GM21526 (cell line): ENCODE data around the gene MGMT.

Source experiments
- ATAC-seq: cut with Tn5 transposase; IDR thresholded peaks from one replicate; pipeline ENCODE4 v1.9.1; 2021; ENCODE audit warnings: moderate library complexity; ENCODE audit not compliant: unreplicated experiment, low FRiP score

MGMT gene

GRCh38 chr10:129675027-129675769 is 208.2 kb downstream of the MGMT start:
- no peak for ATAC-seq

DNA sequence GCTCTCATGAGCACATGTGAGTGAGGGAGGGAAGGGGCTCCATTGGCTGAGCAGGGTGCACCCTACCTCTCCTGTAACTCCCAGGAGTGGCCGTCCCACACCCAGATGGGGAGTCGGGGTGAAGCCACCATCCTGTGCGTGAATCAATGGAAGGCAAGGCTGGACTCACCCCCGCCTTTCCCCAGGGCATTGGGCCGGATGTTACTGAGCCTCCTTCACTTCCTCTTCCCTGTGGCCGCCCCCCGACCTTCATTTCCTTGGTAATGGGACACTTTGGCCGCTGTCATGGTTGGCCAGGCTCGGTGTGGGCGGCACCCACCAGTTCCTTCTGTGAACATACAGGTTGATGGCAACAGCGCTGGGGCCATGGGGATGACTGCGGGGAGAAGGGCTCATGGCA is 209.0 kb downstream of the MGMT start:
- no peak for ATAC-seq

DNA sequence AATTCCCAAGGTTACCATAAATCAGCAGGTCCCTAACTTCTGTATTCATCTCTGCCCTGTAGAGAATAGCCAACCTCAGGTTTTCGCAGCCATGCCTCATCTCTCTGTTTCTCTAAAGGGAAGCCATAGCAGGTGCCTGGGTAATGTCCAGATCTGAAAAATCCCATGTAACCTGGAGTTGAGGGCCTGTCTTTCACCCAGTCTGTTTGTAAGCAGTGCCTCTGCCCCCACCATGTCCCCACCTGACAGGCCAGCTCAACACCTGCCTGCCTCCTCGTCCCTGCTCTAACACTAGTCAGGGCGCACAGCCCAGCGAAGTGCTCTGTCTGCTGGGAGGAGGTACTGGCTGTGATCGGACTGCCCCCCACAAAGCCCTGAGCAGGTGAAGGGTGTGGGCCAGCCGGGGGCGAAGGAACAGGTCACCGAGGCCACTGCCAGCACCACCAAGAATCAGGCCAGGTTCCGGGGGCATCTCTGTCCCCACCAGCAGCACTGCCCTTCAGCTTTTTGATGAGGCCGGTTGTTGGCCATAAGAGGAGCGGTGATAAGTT is 210.4 kb downstream of the MGMT start:
- no peak for ATAC-seq

GRCh38 chr10:129678186-129678585 is 211.1 kb downstream of the MGMT start:
- ATAC-seq = no peak

- ATAC-seq = no peak
Measured at GRCh38 chr10:129679207-129679606, 212.2 kb downstream of the MGMT start.

- ATAC-seq = no peak
Measured at GRCh38 chr10:129680661-129681344, 213.8 kb downstream of the MGMT start.

DNA sequence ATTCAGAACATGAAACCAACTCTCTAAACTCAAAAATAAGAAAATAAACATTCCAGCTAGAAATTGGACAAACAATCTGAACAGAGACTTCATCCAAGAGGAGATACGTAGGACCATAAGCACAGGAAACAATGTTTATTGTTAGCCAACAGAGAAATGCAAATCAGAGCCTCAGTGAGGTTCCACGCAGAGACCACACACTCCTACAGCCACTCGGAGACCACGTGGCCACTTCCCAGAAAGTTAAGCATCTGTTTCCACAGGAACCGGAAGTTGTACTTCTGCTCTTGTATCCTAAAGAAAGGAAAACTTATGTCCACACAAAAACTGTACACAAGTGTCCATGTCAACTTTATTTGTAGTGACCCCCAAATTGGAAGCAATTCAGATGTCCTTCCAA is 214.8 kb downstream of the MGMT start:
- ATAC-seq = no peak

GRCh38 chr10:129683519-129683918 is 216.5 kb downstream of the MGMT start:
- no peak for ATAC-seq

DNA sequence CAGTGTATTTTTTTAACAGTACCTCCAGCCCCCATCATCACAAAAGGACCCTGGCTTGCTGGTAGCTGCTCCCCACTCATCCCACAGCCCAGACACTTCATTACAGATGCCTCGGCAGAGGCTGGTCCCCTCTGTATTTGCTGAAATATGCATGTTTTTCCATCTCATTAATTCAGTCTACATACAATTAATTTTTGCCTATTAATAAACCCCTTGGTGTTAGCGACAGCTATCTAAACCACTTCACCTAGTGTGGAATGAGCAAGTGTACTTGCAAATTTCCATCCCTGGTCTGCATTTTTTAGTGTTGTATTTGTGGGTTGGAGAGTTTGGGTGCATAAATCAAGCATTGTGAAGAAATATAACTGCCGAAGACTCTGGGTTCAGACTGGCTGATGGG is 216.9 kb downstream of the MGMT start:
- no peak for ATAC-seq

DNA sequence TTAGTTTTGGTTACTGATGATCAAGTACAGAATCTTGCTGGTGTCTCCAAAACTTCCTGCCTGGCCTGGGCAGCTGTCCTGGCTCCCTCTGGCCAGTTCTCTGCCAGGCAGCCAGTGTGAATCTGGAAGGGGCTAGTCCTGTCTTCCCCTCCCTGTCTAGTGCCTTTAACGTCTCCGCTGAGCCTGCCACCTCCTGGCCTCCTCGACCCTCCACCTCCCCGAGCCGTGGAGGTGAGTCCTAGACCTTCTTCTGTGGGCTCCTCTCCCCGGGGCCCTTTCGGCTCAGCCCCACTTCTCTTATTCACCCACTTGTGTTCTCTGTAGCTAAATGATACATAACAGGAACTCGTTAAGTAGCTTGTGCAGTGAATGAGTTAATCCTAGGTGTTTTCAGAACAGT is 218.2 kb downstream of the MGMT start:
- no peak for ATAC-seq

DNA sequence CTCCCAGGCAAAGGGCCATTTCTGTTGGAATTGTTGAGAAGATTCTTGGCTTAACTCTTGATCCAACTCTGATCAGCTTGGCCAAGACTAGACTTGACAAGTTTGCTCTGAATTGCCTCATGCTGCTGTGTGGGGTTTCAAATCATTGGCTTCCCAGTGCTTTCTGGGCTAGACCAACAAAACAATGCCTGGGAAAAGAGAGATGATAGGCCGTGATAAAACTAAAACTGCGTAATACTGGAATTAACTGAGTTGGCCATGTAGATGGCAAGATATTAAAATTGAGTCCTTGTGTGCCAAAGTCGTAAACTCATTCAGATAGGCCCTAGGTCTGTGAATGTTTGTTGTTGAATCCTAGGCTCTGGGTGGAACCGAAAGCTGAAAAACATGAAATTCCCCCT is 222.6 kb downstream of the MGMT start:
- no peak for ATAC-seq

GRCh38 chr10:129690248-129691070 is 223.4 kb downstream of the MGMT start:
- ATAC-seq = no peak

- ATAC-seq = no peak
Measured at GRCh38 chr10:129692695-129693094, 225.7 kb downstream of the MGMT start.

DNA sequence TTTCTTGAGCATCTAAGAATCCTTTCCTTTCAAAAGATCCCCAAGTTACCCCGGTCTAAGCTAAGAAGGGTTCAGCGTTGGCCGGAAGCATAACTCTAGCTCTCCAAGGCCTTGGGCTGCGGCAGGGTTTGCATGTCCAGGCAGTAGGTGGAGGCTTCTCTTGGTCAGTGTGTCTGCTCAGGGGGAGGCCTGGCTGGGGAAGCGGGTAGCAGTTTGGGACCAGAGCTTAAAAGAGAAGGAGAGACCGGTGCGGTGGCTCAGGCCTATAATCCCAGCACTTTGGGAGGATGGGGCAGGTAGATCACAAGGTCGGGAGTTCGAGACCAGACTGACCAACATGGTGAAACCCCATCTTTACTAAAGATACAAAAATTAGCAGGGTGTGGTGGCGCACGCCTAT is 226.3 kb downstream of the MGMT start:
- ATAC-seq = no peak

DNA sequence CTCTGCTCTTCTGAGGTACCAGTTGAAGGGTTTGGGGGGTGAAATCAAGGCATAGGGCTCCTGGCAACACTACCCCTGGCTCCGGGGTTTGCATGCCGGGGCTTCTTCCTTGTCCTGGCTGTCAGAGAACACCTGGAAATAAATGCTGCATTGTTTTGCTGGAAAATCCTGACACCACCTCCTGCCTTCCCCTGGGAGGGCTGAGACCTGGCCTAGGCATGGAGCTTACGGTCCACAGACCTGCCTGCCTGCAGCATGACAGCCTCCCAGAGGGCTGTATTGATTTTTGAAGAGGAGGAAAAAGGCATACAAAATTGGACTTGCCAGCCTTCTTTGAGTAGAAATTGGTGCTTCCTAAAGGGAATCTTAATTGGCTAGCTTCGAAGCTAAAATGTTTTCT is 227.1 kb downstream of the MGMT start:
- ATAC-seq = no peak

GRCh38 chr10:129694691-129695243 is 227.7 kb downstream of the MGMT start:
- ATAC-seq = no peak

GRCh38 chr10:129695671-129696070 is 228.6 kb downstream of the MGMT start:
- no peak for ATAC-seq

- ATAC-seq = no peak
Measured at GRCh38 chr10:129696636-129697035, 229.6 kb downstream of the MGMT start.

- ATAC-seq = no peak
Measured at GRCh38 chr10:129697463-129698247, 230.6 kb downstream of the MGMT start.

DNA sequence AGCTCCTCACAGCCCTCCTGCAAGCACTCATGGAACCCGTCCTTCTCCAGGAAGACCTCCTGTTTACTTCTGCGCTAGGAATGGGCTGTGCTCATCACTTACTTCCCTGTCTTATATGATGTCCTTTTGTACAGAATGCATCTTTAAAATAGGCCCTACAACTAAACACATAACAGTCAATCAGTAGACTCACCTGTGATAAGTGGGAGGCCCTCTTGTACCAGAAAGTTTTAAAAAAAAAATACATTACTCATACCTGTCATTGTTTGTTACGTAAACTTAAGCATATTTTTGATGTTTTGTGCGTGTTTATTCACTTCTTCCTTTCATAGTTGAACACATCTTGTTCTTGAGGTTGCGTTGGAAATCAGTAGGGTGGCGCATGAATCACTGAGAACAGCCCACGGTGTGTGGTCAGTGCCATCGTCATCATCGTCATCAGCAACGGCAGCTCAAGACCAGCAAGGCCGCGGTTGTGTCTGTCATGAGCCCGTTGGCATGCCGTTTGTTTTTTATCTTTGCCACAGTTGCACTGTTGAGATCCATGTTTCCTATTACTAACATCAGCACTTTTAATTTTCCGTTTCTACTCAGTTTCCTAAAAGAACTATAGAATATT is 232.8 kb downstream of the MGMT start:
- no peak for ATAC-seq
